DOHH2 (cell line): ENCODE results near the gene KIF1C.

ENCODE experiments used
- EZH2phosphoT487 ChIP-seq: fragments of 200-600 bp; sonication (generic); IDR thresholded peaks from 2 replicates; pipeline ENCODE4 v1.6.1; 2017; ENCODE audit warnings: borderline replicate concordance, mild to moderate bottlenecking, antibody characterized with exemption, low read length, moderate library complexity, mixed read lengths
- TF ChIP-seq, protein P1 (sequence below): fragments of 200-600 bp; sonication (generic); IDR thresholded peaks from one replicate; pipeline ENCODE4 v1.5.1; 2014; ENCODE audit warnings: antibody characterized with exemption, mild to moderate bottlenecking, low read depth, low read length; ENCODE audit not compliant: poor library complexity, severe bottlenecking

DNA sequence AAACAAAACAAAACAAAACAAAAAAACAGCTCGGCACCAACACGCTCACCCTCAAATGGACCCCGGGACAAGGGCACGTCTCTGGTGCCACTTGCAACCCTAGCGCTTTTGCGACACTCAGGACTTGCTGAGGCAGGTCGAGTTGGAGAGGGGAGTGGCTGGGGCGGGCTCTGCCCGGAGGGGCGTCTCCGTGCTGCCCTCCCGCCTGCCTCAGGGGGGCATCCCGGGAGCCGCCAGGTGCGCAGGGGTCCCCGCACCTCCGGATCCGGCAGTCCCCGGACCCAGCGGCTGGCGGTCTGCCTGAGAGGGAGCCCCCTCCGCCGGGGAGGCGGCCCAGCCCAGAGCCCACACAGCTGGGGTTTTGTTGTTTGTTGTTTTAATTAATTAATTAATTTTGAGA is 37.6 kb downstream of the KIF1C start, which contains the start of gene SLC52A1:
- TF ChIP-seq EZH2phosphoT487: no peak
- TF ChIP-seq, protein P1, sequence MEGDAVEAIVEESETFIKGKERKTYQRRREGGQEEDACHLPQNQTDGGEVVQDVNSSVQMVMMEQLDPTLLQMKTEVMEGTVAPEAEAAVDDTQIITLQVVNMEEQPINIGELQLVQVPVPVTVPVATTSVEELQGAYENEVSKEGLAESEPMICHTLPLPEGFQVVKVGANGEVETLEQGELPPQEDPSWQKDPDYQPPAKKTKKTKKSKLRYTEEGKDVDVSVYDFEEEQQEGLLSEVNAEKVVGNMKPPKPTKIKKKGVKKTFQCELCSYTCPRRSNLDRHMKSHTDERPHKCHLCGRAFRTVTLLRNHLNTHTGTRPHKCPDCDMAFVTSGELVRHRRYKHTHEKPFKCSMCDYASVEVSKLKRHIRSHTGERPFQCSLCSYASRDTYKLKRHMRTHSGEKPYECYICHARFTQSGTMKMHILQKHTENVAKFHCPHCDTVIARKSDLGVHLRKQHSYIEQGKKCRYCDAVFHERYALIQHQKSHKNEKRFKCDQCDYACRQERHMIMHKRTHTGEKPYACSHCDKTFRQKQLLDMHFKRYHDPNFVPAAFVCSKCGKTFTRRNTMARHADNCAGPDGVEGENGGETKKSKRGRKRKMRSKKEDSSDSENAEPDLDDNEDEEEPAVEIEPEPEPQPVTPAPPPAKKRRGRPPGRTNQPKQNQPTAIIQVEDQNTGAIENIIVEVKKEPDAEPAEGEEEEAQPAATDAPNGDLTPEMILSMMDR: no peak
